Erythroblast (primary cell): ENCODE results near the gene GRN.

Experiments
- GATA1 ChIP-seq: IDR thresholded peaks from 2 replicates; pipeline ENCODE4 v1.6.1; 2011; ENCODE audit warnings: low read depth, mild to moderate bottlenecking, control low read depth, low read length, moderate library complexity
- POLR2A ChIP-seq: IDR thresholded peaks from 2 replicates; pipeline ENCODE4 v1.6.1; 2011; ENCODE audit warnings: mild to moderate bottlenecking, low read length

- TF ChIP-seq POLR2A (no peak), GATA1 (no peak)
These were observed 18.6 kb downstream of the GRN start, which contains the start of gene FAM171A2 for GRCh38 chr17:44363613-44364159.
